NCI-H226 (cell line): ENCODE results near the gene GUCD1.
"Not testable (repeated sequence)": the region's sequence is repeated elsewhere in the genome, so short reads cannot be mapped to it uniquely, and the experiment has no call there.

Source experiments
- DNase-seq: peaks from one replicate; pipeline ENCODE4 v3.0.0-alpha.2; 2015

Gene GUCD1

GRCh38 chr22:24554313-24555164 lies at the start of gene GUCD1:
TSS of gene GUCD1 (minus strand) at chr22:24555138. CDS start at chr22:24554991, 147 bp downstream.
- DNase-seq: no peak

- not testable (repeated sequence) for DNase-seq
Observed at GRCh38 chr22:24603770-24604629, 49.1 kb upstream of the GUCD1 start.

- not testable (repeated sequence) for DNase-seq
Observed at GRCh38 chr22:24602847-24603769, 48.2 kb upstream of the GUCD1 start, which contains the start of gene GGT1. TSS of gene GGT1 (plus strand) at chr22:24603193. CDS start at chr22:24611082, 7,889 bp downstream.

GRCh38 chr22:24602105-24602749 lies 47.3 kb upstream of the GUCD1 start:
- not testable (repeated sequence) for DNase-seq

- DNase-seq: no peak
Observed at GRCh38 chr22:24601217-24602104, 46.5 kb upstream of the GUCD1 start.

- not testable (repeated sequence) for DNase-seq
Observed at GRCh38 chr22:24599958-24600715, 45.2 kb upstream of the GUCD1 start.

GRCh38 chr22:24599514-24599913 lies 44.6 kb upstream of the GUCD1 start:
- no peak for DNase-seq

GRCh38 chr22:24597076-24597475 lies 42.1 kb upstream of the GUCD1 start:
- not testable (repeated sequence) for DNase-seq

GRCh38 chr22:24595863-24596262 lies 40.9 kb upstream of the GUCD1 start:
- no peak for DNase-seq

GRCh38 chr22:24595228-24595627 lies 40.3 kb upstream of the GUCD1 start:
- DNase-seq: no peak

- DNase-seq: no peak
Observed at GRCh38 chr22:24594569-24595120, 39.7 kb upstream of the GUCD1 start.

- no peak for DNase-seq
Observed at GRCh38 chr22:24593836-24594568, 39.1 kb upstream of the GUCD1 start.

GRCh38 chr22:24593559-24593835 lies 38.6 kb upstream of the GUCD1 start:
- DNase-seq: not testable (repeated sequence)

GRCh38 chr22:24592851-24593558 lies 38.1 kb upstream of the GUCD1 start, which contains the start of gene LRRC75B:
TSS of gene LRRC75B (minus strand) at chr22:24593073. CDS start at chr22:24593039, 34 bp downstream.
- peak; percentile 69 for DNase-seq

- DNase-seq: no peak
Observed at GRCh38 chr22:24592058-24592850, 37.3 kb upstream of the GUCD1 start.

- DNase-seq: no peak
Observed at GRCh38 chr22:24591286-24591830, 36.4 kb upstream of the GUCD1 start.

- no peak for DNase-seq
Observed at GRCh38 chr22:24590596-24591173, 35.7 kb upstream of the GUCD1 start.
